Measurements from ENCODE around the gene B4GALNT4.

GRCh38 chr11:426851-427250, 57.6 kb downstream of the B4GALNT4 start:
- TF ChIP-seq PREB (CRISPR knock-in tag; IDR thresholded peaks at IDR 0.05) (no peak), SP5 (CRISPR knock-in tag; IDR thresholded peaks at IDR 0.05; ENCODE audit: borderline replicate concordance, low read depth) (no peak), TGIF2 (CRISPR knock-in tag; IDR thresholded peaks at IDR 0.05) (no peak), CTCF (CRISPR knock-in tag; IDR thresholded peaks at IDR 0.05) (no peak), TP53 (CRISPR knock-in tag; conservative IDR thresholded peaks at IDR 0.05) (no peak), NFAT5 (CRISPR knock-in tag; IDR thresholded peaks at IDR 0.05) (no peak), NFATC3 (CRISPR knock-in tag; IDR thresholded peaks at IDR 0.05) (no peak)
